ENCODE measurements around the gene SLC1A4. TPM values are rescaled to one million over a fixed set of nuclear protein-coding genes. Genes with fewer than 3 reads are reported as not detected.
A peak's percentile ranks its signal among the peaks of the same experiment; 100 is the strongest.

Gene SLC1A4
- total and polyA plus RNA-seq, 5 experiments from 2014 or later: 0.09 to 1.9 (median 1.2) TPM

DNA sequence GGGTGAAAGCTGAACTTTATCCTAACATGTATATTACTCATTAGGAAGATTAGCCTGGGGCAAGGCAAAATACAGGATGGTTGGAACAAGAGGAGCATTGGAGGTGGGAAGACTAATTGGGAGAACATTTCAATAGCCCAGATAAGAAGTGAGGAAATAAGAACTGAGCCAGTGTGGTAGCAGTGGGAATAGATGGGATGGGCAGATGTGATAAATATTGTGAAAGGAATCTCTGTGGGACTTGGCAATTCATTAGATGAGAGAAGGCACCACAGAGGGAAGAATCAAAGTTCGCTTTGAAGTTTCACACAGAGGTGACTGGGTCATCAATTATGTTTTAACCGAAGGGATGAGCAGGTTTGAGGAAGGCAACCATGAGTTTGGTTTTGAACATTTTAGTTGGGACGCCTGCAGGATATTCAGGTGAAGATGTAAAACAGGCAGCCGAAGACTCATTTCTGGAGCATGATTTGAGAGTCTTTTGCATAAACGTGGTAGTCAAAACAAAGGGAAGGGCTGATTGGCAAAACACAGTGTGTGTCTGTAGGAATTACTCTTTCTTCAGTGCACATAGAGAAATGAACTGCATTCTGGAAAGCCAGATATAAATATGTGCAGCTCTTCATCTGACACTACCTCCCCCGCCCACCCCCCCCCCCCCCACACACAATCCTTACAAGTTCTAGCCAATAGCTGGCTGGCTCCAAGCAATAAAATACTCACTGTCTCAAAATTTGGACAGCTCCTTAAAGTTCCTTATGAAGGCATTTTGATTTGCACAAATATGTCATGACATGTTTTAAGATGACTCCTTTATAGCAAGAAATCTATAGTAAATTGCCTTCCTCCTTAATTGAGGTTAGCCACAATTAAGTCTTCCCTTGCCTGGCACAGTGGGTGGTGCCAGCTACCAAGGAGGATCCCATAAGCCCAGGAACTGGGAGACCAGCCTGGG, 1.9 kb upstream of the SLC1A4 start:
- peaks cover 11 to 28% (median 23%) of the 10 kb centered on the region in 4 donors for H3K4me1 Mint-ChIP-seq
- peak overlapping the region; percentile 25 to 83 (median 74) for H3K4me3 Mint-ChIP-seq
- H3K9me3 Mint-ChIP-seq: no peaks in the 10 kb centered on the region
- ATAC-seq: no peak
- POLR2A ChIA-PET: no interaction called here
- no peaks in the 10 kb centered on the region for H3K36me3 Mint-ChIP-seq
- peaks cover 2 to 15% (median 6%) of the 10 kb centered on the region in 5 donors for H3K27me3 Mint-ChIP-seq
- DNase-seq: no peak
- peak overlapping the region in 3 of 10 donors; percentile 8 to 40 (median 24) for H3K27ac Mint-ChIP-seq

DNA sequence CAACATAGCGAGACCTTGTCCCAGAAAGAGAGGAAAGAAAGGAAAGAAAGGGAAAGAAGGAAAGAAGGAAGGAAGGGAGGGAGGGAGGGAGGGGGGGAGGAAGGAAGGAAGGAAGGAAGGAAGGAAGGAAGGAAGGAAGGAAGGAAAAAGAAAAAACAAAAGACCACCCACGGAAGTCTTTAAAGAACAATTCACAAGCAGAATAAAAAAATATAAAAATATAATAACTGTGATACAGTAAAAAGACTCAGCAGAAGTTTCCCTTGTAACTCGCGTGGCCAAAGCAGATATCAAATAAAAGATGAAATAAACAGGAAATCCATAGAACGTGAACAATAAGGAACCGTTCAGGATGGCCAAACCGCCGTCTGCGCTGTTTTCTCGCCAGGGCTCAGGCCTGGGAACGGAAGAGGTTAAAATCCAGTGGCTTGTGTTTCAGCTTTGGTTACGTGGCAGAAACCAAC, 1.2 kb upstream of the SLC1A4 start:
- H3K4me3 Mint-ChIP-seq: peak overlapping the region; percentile 67 to 90 (median 88)
- H3K36me3 Mint-ChIP-seq: peaks cover 0 to 3% (median 0%) of the 10 kb centered on the region in 3 donors
- peaks cover 11 to 35% (median 24%) of the 10 kb centered on the region in 4 donors for H3K4me1 Mint-ChIP-seq
- no peak for ATAC-seq
- DNase-seq: peak in 1 of 10 donors; percentile 48
- no peaks in the 10 kb centered on the region for H3K9me3 Mint-ChIP-seq
- POLR2A ChIA-PET: interaction anchor here (0.6 to 0.7 kb wide), 2 partner anchors 57 to 71 kb away, joined by 3 to 4 read pairs; no protein-coding TSS in a partner anchor
- peak overlapping the region in 7 of 10 donors; percentile 8 to 75 (median 37) for H3K27ac Mint-ChIP-seq
- peaks cover 2 to 22% (median 10%) of the 10 kb centered on the region in 5 donors for H3K27me3 Mint-ChIP-seq

DNA sequence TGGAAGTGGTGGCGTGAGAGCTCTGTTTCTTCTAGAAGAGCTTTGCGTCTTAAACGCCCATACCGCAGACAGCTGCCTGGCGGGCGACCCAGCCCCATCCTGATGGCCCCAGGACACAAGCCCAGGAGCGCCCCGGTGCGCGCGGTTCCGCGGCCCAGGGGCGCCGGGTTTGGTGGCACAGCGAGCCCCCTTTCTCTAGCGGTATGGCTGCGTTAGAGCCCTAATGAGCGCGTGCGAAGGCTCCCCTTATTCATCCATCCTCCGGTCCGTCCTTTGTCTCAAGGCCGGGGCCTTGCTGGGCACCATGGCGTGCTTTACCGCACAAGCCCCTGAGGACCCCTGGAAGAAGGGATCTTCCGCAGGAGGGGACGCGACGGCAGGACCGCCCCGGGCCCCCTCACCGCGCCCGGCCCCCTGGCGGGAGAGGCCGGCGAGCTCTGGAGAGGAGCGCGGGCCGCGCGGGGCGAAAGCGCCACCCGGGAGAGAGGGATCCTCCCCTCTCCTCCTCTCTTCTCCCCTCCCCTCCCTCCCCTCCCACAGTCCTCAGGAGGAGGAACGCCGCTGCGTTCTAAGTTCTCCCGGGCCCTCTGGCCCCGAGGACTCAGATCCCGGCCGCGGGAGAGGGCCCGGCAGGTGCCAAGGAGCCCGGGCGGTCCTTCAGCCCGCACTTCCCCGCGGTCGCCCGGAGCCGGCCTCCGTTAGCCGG, 626 bp upstream of the SLC1A4 start:
- H3K27me3 Mint-ChIP-seq: peaks cover 2 to 28% (median 10%) of the 10 kb centered on the region in 5 donors
- no peaks in the 10 kb centered on the region for H3K9me3 Mint-ChIP-seq
- DNase-seq (peak in 8 of 10 donors; percentile 8 to 69 (median 34)), ATAC-seq (peak; percentile 42 to 67)
- H3K36me3 Mint-ChIP-seq: peaks cover 0 to 5% (median 0%) of the 10 kb centered on the region in 3 donors
- peaks cover 11 to 35% (median 24%) of the 10 kb centered on the region in 4 donors for H3K4me1 Mint-ChIP-seq
- peak overlapping the region in 6 of 10 donors; percentile 8 to 75 (median 36) for H3K27ac Mint-ChIP-seq
- POLR2A ChIA-PET: interaction anchor here (0.6 to 0.7 kb wide), 2 partner anchors 56 to 71 kb away, joined by 3 to 4 read pairs; no protein-coding TSS in a partner anchor
- H3K4me3 Mint-ChIP-seq: peak overlapping the region; percentile 76 to 91 (median 88)

DNA sequence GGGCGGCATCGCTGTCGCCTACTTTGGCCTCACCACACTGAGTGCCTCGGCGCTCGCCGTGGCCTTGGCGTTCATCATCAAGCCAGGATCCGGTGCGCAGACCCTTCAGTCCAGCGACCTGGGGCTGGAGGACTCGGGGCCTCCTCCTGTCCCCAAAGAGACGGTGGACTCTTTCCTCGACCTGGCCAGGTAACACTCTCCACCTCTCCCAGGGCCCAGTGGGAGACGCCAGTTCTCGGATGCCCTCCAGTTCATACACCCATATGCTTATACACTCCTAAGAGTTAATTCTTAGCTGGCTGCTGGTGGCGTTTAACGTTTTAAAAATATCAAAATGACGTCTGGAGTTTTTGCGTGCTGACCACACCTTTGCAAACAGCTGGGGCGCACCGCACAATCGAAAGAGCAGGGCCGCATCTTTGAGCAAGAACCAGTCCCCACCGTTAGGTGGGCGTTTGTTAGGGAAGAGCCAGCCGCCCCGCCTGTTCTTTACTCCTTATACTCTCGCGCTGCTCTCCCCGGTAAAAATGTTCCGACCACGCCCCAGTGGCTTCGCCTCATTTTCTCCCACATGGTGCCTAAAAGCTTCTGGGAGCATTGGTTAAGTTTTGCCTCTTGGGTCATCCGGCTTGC, 899 bp downstream of the SLC1A4 start:
- peak overlapping the region; percentile 73 to 91 (median 86) for H3K4me3 Mint-ChIP-seq
- no peak for ATAC-seq
- H3K36me3 Mint-ChIP-seq: peaks cover 0 to 7% (median 2%) of the 10 kb centered on the region in 3 donors
- no peaks in the 10 kb centered on the region for H3K9me3 Mint-ChIP-seq
- peaks cover 2 to 35% (median 10%) of the 10 kb centered on the region in 5 donors for H3K27me3 Mint-ChIP-seq
- peaks cover 11 to 35% (median 24%) of the 10 kb centered on the region in 4 donors for H3K4me1 Mint-ChIP-seq
- POLR2A ChIA-PET: interaction anchor here (0.5 to 0.7 kb wide), 2 partner anchors 104 to 130 kb away, joined by 3 to 4 read pairs; no protein-coding TSS in a partner anchor
- DNase-seq: no peak
- H3K27ac Mint-ChIP-seq: peak overlapping the region in 5 of 10 donors; percentile 35 to 78 (median 62)

GRCh38 chr2:64990876-64991275, 1.7 kb downstream of the SLC1A4 start:
- Mint-ChIP-seq H3K27ac (no peak overlapping the region), H3K4me3 (peak overlapping the region in 8 of 10 donors; percentile 73 to 91 (median 86)), H3K36me3 (peaks cover 0 to 7% (median 2%) of the 10 kb centered on the region in 3 donors), H3K4me1 (peaks cover 11 to 35% (median 24%) of the 10 kb centered on the region in 4 donors), H3K27me3 (peaks cover 2 to 35% (median 10%) of the 10 kb centered on the region in 5 donors), H3K9me3 (no peaks in the 10 kb centered on the region)
- ATAC-seq: no peak
- POLR2A ChIA-PET: no interaction called here
- DNase-seq: no peak

GRCh38 chr2:64992218-64992617, 3.0 kb downstream of the SLC1A4 start:
- Mint-ChIP-seq H3K4me3 (no peak overlapping the region), H3K27ac (no peak overlapping the region), H3K4me1 (peaks cover 11 to 31% (median 20%) of the 10 kb centered on the region in 4 donors), H3K36me3 (peaks cover 0 to 7% (median 2%) of the 10 kb centered on the region in 3 donors), H3K27me3 (peaks cover 2 to 35% (median 10%) of the 10 kb centered on the region in 5 donors), H3K9me3 (no peaks in the 10 kb centered on the region)
- POLR2A ChIA-PET: no interaction called here
- ATAC-seq (no peak), DNase-seq (no peak)

- peaks cover 0 to 11% (median 2%) of the 10 kb centered on the region in 3 donors for H3K36me3 Mint-ChIP-seq
- ATAC-seq: no peak
- no peak overlapping the region for H3K4me3 Mint-ChIP-seq
- H3K27me3 Mint-ChIP-seq: peaks cover 2 to 35% (median 10%) of the 10 kb centered on the region in 5 donors
- POLR2A ChIA-PET: no interaction called here
- H3K9me3 Mint-ChIP-seq: no peaks in the 10 kb centered on the region
- DNase-seq: no peak
- peaks cover 9 to 28% (median 16%) of the 10 kb centered on the region in 4 donors for H3K4me1 Mint-ChIP-seq
- no peak overlapping the region for H3K27ac Mint-ChIP-seq
These were observed 3.8 kb downstream of the SLC1A4 start for GRCh38 chr2:64992990-64993389.

GRCh38 chr2:64995041-64995440, 5.8 kb downstream of the SLC1A4 start:
- Mint-ChIP-seq H3K4me3 (no peak overlapping the region), H3K4me1 (peaks cover 4 to 22% (median 10%) of the 10 kb centered on the region in 4 donors), H3K27me3 (peaks cover 2 to 34% (median 10%) of the 10 kb centered on the region in 5 donors), H3K9me3 (no peaks in the 10 kb centered on the region), H3K36me3 (peaks cover 0 to 21% (median 6%) of the 10 kb centered on the region in 3 donors), H3K27ac (no peak overlapping the region)
- ATAC-seq: no peak
- POLR2A ChIA-PET: no interaction called here
- DNase-seq: no peak

DNA sequence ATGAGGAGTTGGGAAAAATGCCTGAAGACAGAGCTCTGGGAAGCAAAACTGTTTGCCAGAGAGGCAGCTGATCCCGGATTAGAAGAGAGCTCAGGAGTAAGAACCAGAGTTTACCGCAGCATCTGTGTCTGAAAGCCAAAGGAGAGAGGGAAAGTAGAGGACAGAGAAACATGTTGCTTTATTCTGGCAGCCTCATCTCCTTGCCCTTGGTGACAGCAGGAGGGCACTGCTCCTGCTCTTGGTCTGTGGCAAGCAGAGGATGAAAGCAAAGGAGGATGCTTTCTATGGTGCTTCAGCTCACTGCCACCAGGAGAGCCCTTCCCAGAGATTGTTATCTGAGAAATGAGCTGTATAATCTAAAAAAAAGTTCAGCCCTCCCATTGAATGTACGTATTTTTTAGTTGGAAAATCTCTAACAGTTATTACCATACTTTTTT, 7.7 kb downstream of the SLC1A4 start:
- Mint-ChIP-seq H3K9me3 (no peaks in the 10 kb centered on the region), H3K4me3 (no peak overlapping the region), H3K27me3 (peaks cover 0 to 23% (median 6%) of the 10 kb centered on the region in 5 donors), H3K4me1 (peaks cover 0 to 10% (median 2%) of the 10 kb centered on the region in 4 donors), H3K27ac (no peak overlapping the region), H3K36me3 (peaks cover 0 to 24% (median 10%) of the 10 kb centered on the region in 3 donors)
- ATAC-seq (no peak), DNase-seq (no peak)
- POLR2A ChIA-PET: interaction anchor here (0.6 kb wide), 1 partner anchor 119 kb away, joined by 6 read pairs; no protein-coding TSS in a partner anchor

DNA sequence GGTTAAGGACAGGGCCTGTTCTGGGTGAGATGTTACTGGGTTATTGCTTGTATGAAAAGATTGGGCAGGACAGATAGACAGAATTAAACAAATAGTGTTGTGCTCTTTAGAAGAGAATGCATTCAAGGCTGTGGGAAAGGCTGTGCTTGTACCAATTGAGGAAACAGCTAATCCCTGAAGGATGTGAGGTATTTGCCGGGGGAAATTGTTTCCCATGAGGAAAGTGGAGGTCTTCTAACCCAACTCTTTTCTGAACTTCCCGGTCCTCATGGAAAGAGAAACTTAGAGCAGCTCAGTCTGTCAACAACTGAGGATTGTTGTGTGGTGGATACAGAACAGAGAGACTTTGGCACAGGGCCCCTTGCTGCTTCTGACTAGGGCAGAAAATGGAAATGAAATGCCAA, 9.5 kb downstream of the SLC1A4 start:
- POLR2A ChIA-PET: no interaction called here

DNA sequence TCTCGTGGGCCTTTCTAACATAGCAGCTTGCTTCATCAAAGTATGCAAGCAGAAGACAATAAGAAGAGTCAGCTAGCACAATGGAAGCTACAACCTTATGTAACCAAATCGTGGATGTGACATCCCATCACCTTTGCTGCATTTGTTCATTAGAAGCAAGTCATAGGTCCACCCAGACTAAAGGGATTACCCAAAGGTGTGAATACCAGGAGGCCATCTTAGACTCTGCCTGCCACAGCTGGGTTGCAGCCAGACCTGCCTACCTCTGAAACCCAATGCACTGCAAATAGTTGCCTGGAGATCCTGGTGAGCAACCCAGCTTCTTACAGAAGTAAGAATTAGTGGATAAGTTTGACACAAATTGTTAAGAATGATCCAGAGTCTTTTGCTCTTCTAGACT, 10.6 kb downstream of the SLC1A4 start:
- Mint-ChIP-seq H3K27me3 (no peaks in the 10 kb centered on the region), H3K4me1 (no peaks in the 10 kb centered on the region), H3K36me3 (peaks cover 0 to 19% (median 13%) of the 10 kb centered on the region in 3 donors), H3K4me3 (no peak overlapping the region), H3K27ac (no peak overlapping the region), H3K9me3 (no peaks in the 10 kb centered on the region)
- POLR2A ChIA-PET: no interaction called here
- DNase-seq: no peak
- no peak for ATAC-seq

More for the DNA sequence above, 9.5 kb downstream of the SLC1A4 start:
- H3K27me3 Mint-ChIP-seq: peaks cover 0 to 6% (median 0%) of the 10 kb centered on the region in 5 donors
- no peak overlapping the region for H3K4me3 Mint-ChIP-seq
- no peaks in the 10 kb centered on the region for H3K9me3 Mint-ChIP-seq
- peaks cover 0 to 21% (median 15%) of the 10 kb centered on the region in 3 donors for H3K36me3 Mint-ChIP-seq
- DNase-seq: no peak
- no peak for ATAC-seq
- H3K27ac Mint-ChIP-seq: no peak overlapping the region
- H3K4me1 Mint-ChIP-seq: no peaks in the 10 kb centered on the region

DNA sequence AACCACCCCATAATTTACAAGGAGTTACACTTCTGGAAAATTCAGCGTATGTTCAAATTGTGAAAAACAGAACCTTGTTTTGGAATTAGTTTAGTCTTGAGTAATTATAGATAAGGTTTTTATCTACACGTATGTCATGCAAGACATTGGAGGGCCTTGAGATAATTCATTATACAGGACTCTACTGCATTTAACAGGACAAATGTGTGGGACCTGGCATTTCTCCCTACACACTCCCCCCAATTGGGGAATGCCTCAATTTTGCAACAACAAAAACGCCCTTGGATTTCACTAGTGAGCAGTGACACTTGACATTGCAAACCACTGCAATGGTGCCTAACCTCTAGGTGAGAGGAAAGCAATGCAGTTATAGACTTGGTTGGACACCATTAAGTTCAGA, 11.4 kb downstream of the SLC1A4 start:
- no peak for DNase-seq
- POLR2A ChIA-PET: no interaction called here
- no peaks in the 10 kb centered on the region for H3K9me3 Mint-ChIP-seq
- no peak for ATAC-seq
- no peak overlapping the region for H3K4me3 Mint-ChIP-seq
- H3K36me3 Mint-ChIP-seq: peaks cover 0 to 19% (median 13%) of the 10 kb centered on the region in 3 donors
- H3K27me3 Mint-ChIP-seq: no peaks in the 10 kb centered on the region
- no peak overlapping the region for H3K27ac Mint-ChIP-seq
- H3K4me1 Mint-ChIP-seq: no peaks in the 10 kb centered on the region
